Stimulated activated CD8-positive, alpha-beta memory T cell treated with anti-CD3 and anti-CD28 coated beads, Interleukin-15, amount 100 ng/mL, for 24 hours (primary cell): ENCODE data around the gene TMEM221.

Source experiments
- DNase-seq: peaks from one replicate; pipeline ENCODE4 v3.0.0-alpha.2; 2020; ENCODE audit warnings: low read depth

TMEM221 gene

GRCh38 chr19:17473041-17473440 lies 24.6 kb upstream of the TMEM221 start:
- DNase-seq = no peak

DNA sequence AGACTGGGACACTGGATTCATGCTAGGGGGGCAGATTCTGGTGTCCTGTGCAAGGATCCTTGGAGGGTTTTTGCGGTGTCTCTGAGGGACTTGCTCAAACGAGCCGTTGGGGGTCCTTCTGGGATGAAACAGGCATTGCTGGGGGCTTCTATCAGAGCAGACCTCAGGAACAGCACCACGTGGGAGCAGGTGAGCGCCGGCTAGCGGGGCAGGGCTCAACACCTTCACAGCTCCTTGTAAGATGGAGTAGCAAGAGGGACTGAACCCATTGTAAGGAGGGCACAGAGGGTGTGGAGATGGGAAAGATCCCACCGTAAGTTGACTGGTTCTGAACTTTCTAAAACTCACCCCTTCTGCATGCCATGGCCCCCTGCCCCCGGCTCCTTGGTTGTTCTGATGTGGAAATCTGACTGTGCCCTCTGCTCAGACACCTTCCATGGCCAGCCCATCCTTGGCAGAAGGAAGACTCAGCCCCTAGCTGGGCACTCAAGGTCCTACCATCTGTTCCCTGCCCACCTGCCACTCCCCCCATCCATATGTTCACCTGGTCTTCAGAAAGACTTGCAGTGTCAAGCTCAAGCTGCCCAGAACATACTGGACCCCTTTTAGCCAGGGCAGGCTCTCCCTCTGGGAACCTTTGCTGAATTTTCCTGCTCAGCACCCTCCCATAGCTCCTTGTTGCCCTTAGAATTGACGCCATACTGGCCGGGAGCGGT lies 23.1 kb upstream of the TMEM221 start:
- no peak for DNase-seq

DNA sequence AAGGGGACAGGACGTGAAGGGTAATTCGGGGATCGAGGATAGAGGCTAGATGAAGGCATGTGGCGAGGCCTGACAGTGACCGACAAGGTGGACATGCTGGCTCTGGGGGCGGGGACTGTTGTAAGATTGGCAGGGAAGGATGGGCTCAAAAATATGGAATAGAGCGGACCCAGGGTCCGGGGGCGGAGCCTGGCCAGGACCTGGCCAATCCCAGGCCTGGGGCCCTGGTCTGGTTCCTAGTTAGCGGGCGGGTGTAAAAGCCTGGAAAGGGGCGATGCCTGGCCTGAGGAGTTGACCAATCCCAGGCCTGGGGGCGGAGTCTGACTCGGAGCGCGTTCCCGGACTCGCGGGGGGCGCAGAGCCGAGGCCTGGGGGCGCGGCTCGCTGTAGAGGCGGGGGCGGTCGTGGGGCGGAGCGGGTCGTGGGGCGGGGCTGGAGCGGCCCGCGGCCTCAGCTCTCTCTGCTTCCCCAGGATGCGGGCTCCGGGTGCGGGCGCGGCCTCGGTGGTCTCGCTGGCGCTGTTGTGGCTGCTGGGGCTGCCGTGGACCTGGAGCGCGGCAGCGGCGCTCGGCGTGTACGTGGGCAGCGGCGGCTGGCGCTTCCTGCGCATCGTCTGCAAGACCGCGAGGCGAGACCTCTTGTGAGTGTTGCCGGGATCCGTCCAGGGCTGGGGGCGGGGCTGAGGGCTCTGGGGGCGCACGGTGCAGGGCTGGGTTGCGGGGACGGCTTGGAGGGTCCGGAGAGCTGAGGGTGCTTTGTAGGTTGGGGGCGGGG lies 21.8 kb upstream of the TMEM221 start, which contains the start of gene SLC27A1:
Gene SLC27A1 (plus strand): TSS at position 457 of the 774 bp plus-strand sequence. CDS start 17 bp downstream, at position 474.
- peak; percentile 75 for DNase-seq

GRCh38 chr19:17469481-17470067 lies 21.1 kb upstream of the TMEM221 start:
- peak; percentile 61 for DNase-seq

GRCh38 chr19:17469092-17469480 lies 20.6 kb upstream of the TMEM221 start:
- no peak for DNase-seq

GRCh38 chr19:17468302-17469091 lies 20.0 kb upstream of the TMEM221 start:
- no peak for DNase-seq

DNA sequence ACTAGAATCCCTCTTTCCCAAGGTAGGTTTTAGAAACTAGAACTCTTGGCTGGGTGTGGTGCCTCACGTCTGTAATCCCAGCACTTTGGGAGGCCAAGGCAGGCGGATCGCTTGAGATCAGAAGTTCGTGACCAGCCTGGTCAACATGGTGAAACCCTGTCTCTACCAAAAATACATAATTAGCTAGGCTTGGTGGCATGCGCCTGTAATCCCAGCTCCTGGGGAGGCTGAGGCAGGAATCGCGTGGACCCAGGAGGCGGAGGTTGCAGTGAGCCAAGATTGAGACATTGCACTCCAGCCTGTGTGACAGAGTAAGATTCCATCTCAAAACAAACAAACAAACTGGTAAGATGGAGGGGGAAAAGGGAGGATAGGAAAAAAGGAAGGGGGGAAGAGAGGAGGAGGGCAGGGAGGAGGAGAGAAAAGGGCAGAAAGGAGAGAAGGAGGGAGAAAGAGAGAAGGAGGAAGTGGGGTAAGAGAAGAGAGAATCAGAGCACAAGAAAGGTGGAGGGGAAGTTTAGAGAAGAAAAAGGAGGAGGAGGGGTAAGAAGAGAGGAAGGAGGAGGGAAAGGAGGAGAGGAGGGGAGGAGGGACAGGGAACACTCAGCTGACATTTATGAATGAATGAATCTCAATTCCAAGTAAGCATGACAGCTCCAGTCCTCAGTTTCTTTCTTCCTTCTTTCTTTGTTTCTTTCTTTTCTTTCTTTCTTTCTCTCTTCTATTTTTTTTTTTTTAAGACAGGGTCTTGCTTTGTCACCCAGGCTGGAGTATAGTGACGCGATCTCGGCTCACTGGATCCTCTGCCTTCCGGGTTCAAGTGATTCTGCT lies 19.2 kb upstream of the TMEM221 start:
- no peak for DNase-seq

DNA sequence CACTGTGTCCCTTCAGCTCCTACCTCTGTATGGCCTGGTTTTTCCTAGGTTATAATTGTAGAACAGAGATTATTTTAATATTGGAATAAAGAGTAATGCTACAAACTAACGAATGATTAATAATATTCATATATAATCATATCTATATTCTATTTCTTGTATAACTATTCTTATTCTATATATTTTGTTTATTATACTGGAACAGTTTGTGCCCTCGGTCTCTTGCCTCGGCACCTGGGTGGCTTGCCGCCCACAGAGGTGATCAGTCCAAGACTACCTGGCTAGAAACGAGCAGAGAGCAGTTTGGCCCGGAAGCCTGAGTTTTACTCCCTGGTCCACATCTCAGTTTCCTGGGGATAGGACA lies 18.0 kb upstream of the TMEM221 start:
- DNase-seq = no peak

DNA sequence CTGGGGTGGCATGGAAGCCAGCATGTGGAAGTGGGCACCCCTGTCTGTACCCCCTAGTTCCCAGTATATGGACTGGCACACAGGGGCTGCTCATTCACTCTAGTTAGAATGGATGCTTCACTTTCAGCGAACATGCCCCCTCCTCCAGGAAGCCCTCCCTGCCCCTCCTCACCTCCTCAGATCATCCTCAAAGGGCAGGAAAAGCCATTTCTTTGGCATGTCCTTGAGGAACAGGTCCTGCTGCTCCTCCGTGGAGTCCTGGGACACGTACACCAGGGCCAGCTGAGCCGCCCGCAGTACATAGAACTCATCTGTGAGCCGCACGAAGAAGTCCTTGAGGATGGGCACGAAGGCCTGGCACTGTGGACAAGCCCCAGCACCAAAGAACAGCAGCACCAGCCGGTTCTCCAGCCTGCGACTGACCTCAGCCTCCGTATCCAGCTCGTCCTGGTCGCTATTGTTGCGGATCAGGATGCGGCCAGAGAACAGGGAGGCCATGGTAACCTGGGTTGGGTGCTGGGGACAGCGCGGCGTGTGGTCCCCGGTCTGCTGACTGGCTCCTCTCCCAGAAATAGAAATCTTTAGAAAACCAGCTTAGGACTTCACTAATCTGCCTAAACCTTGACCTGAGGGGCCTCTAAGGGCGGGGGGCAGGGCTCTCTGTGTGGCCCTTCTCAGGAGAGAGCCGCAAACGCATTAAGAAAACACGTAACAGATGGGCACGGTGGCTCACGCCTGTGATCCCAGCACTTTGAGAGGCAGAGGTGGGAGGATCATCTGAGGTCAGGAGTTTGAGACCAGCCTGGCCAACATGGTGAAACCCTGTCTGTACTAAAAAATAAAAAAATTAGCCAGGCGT lies 12.1 kb upstream of the TMEM221 start, which contains the start of gene NXNL1:
Gene NXNL1 (minus strand): TSS at position 555 of the 859 bp plus-strand sequence. CDS start 57 bp downstream, at position 498.
- DNase-seq = no peak

DNA sequence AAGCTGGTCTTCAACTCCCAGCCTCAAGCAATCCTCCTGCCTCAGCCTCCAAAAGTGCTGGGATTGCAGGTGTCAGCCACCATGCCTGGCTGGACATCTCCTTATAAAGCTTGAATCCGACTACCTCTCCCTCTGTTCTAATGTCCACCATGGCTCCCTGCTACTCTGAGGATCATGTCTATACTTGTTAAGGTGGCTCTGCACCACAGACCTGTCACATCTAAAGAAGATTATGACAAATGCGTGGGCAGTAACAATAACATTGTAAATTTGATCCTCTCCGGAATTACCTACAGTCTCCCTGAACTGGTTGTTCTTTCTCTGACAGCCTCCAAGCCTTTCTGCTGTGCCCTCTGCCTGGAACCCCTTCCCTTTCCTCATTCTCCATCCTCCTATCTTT lies 10.5 kb upstream of the TMEM221 start:
- DNase-seq = no peak

GRCh38 chr19:17457616-17458015 lies 9.1 kb upstream of the TMEM221 start:
- no peak for DNase-seq

GRCh38 chr19:17456127-17456526 lies 7.7 kb upstream of the TMEM221 start:
- DNase-seq = no peak

DNA sequence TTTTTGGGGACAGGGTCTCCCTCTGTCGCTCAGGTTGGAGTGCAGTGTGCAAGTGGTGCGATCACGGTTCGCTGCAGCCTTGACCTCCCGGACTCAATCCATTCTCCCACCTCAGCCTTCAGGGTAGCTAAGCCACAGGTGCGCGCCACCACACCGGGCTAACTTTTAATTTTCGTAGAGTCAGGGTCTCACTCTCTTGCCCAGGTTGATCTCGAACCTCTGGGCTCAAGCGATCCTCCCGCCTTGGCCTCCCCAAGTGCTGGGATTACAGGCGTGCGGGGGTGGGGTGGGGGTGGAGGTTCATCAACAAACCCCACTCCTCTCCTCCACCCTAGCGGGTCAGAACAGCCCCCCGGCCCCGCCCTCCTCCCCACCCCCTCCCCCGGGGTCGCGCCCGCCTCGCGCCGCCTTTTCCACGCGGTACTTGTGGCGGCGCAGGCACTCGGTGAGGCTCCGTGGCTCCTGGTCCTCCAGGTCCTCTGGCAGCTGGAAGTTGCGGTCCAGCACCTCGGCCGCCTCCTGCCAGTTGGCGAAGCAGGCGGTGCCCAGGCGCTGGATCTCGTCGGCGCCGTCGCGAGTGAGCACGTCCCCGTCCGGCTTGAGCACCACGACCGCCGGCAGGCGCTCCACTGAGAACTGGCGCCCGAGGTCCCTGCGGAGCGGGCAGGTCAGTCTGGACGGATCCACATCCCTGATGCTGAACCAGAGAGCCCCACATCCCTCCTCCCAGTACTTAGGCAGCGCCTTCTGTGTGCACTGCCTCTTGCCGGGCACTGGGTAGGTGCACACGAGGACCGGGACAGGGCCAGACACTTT lies 7.0 kb upstream of the TMEM221 start:
- no peak for DNase-seq

- DNase-seq = no peak
Measured at GRCh38 chr19:17454576-17455071, 6.2 kb upstream of the TMEM221 start.

- no peak for DNase-seq
Measured at GRCh38 chr19:17451820-17452219, 3.4 kb upstream of the TMEM221 start.

DNA sequence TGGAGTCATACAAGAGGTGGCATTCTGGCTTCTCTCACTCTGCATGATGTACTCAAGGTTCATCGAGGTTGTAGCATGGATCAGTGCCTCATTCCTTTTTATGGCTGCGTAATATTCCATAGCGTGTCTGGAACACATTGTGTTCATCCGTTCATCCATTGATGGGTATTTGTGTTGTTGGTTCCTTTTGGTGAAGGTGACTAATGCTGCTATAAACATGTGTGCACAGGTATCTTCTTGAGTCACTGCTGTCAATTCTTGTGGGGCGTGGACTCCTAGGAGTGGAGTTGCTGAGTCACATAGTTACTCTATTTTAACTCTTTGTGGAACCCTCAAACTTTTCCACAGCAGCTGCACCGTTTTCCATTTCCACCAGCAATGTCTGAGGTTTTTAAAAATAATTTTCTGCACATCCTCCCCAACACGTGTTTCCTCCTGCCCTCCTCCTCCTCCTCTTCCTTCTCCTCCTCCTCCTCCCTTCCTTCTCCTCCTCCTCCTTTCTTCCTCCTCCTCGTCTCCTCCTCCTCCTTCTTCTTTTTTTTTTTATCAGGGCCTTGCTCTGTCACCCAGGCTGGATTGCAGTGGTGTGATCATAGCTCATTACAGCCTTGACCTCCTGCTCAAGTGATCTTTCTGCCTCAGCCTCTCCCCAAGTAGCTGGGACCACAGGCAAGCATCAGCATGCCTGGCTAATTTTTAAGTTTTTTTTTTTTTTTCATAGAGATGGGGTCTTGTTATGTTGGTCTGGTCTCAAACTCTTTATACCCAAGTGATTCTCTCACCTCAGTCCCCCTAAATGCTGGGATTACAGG lies 2.0 kb upstream of the TMEM221 start:
- no peak for DNase-seq

DNA sequence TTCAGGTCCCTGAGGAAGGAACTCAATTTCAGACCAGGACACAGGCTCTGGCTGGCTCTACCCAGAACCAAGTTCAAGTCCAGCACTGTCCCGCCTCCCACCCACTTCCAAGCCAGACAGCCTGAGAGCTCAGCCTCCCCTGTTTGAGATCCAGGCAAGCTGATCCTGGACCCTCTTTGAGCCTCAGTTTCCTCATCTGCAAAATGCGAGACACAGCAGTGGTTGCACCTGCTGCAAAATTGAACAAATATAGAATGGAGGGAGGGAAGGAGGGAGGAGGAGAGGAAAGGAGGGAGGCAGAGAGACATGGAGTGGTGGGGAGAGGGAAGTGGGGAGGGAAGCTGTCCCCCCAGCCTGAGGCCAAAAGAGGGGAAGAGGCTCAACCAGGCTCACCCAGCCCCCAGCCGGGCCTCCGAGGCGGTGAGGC lies 751 bp downstream of the TMEM221 start:
- no peak for DNase-seq

DNA sequence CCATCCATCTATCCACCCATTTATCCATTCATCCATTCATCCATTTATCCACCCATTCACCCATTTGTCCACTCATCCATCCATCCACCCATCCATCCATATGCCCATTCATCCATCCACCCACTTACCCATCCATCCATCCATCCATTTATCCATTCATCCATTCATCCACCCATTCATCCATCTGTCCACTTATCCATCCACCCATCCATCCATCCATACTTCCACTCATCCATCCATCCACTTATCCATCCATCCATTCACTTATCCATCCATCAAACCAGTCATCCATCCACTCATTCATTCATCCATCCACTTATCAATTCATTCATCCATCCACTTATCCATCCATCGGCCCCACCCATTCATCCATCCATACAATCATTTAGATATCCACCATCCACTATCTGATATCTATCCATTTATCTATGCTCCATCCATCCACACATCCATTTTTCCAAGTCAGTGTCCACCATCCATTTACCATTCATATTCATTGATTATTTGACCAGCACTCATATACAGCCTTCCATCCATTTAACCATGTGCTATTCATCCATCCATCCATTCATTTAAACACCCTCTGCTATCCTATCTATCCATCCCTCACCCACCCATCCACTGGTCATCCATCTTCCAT lies 2.8 kb downstream of the TMEM221 start:
- DNase-seq = no peak
